ENCODE data around the gene TWNK. TPM values are rescaled to one million over a fixed set of nuclear protein-coding genes. Genes with fewer than 3 reads are reported as not detected.

Gene TWNK
- 5.7 and 16.5 TPM in 2 replicates for total RNA-seq

DNA sequence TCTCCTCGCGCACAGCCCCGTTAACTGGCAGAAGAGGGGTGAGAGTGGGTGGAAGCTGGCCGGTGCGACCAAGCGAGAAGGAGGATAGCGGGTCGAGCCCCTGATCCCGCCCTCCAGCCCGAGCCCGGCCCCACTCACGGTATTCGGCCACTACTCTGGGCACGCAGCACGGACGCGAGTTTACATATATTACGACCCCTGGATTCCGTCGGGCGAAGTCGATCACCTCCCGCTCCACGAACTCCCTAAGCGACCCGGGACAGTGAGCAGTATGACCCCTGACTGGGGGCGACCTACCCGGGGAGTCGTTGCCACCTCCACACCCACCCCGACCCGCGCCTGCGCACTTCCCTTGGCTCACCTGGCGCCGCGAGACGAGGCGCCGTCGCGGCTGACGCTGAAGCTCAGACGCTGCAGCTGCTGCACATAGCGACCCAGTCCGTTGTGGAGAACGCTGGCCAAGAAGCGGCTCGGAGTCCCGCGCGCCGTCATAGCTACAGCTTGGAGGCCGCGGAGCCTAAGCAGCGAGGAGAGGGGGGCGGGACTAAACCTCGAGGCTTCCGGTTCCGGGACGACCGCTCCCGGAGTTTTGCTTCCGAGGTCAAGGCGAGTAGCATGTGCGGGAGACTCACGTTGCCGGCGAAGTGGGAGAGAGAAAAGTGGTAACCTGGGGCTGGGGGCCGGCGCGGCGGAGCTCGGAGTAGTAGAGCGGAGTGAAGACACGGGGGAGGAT, at the start of gene TWNK, which contains the start of gene MRPL43:
TSS of gene TWNK (plus strand) at position 592 of the 733 bp plus-strand sequence. CDS start 668 bp downstream, outside the sequence.
TSS of gene MRPL43 (minus strand) at position 546 of the 733 bp plus-strand sequence. CDS start at position 492, 54 bp downstream.

DNA sequence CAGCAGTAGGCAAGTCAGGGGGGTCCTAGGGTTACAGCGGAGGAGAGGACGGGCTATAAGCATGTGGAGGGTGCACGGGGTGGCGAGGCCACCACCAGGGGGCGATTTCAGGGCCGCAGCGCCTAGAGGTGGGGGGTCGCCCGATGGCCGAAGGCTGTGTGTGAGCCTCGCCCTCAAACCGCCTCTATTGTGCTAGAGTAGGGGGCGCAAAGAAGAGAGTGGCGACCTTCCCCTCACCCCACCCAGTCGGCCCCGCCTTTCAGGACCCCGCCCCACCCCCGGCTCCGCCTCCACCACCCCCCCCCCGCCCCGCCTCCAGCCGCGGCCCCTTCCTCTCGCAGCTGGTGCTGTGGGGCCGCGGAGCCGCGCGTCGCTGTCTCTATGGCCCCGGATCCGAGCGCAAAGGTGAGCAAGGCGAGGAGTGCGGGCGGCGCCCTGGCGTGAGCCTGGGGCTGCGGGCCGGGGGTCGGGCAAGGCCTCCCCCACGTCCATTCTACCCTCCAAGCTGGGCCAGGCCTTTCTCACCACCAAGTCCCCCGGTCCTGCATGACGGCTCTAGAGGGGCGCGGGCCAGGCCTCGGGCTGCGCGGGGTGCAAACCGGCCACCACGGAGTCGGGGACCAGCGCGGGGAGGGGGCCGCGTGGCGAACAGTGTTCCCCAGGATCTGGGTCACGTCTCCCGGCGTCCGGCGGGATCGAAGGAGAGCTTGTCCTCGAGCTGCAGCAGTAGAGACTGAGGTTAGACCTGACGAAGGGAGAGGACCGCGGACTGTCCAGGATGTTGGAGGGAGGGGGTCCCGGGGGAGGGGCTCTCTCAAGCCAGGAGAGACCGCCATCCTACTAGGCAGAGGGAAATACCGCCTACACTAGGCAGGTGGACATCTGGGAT, 17.9 kb upstream of the TWNK start, which contains the start of gene SEMA4G:
TSS of gene SEMA4G (plus strand) at position 318 of the 889 bp plus-strand sequence. CDS start 3,409 bp downstream, outside the sequence.

DNA sequence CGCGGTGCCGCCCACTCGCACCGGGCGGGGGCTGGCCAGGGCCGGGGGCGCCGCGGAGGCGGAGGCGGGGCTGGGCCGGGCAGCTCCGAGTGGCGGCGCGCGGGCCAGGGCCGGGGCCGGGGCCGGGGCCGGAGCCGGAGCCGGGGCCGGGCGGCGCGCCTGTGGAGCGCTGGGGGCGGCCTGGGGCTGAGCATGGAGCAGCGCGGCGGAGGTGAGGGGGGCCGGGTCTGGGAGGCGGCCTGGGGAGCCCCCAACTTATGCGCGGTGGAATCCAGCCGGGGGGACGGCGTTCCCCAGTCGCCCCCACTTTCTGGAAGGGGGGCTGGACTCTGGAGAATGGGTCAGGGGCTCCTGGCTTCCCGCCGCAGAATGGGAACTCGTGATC, 12.4 kb downstream of the TWNK start, which contains the start of gene LZTS2:
TSS of gene LZTS2 (plus strand) at position 67 of the 385 bp plus-strand sequence. CDS start 2,731 bp downstream, outside the sequence.

DNA sequence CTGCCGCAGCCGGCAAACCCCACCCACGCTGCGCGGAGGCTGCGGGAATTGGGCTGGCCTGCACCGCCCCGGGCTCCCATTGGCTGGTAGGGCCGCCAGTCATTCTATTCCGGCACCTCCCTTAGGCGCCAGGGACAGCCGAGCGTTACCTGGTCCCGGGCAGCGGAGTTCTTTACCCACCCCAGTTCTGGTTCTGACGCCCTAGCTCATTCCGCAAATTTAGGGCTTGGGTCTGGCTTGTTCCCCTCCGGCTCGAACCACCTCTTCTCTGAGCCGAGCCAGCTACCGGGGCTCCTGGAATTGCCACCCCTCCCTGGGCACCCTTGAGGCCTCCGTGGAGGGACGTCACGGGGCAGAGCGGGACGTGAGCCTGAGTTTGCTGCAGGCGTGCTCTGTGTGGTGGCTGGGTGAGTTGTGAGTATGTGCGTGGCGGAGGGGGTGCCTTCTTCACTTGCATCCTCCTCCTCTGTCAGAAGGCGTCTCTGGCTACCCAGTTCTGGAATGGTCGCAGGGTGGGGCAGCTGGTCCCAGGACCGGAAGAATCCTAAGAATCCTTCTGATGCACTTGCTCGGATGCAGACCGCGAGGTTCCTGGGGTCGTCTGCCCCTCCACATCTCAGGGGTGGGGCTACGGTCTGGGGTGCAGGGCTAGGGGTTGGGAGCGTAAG, 43.9 kb downstream of the TWNK start, which contains the start of the genes PDZD7 and SFXN3:
TSS of gene PDZD7 (minus strand) at position 2 of the 668 bp plus-strand sequence. CDS start 910 bp downstream, outside the sequence.
TSS of gene SFXN3 (plus strand) at position 107 of the 668 bp plus-strand sequence. CDS start 3,461 bp downstream, outside the sequence.

Other genes with a start within 250 kb of the TWNK start
- gene PAX2, start 242.0 kb upstream of the TWNK start, total RNA-seq: not detected in 2 replicates
- 8.6 and 13.9 TPM in 2 replicates for gene SLF2, start 74.6 kb upstream of the TWNK start, total RNA-seq
- 1.4 and 2.3 TPM in 2 replicates for gene SEMA4G, start 18.0 kb upstream of the TWNK start, total RNA-seq
- gene MRPL43, start within 50 bp of the TWNK start, total RNA-seq: 81.3 and 95.6 TPM in 2 replicates
- gene LZTS2, start 12.3 kb downstream of the TWNK start, total RNA-seq: 103 and 114 TPM in 2 replicates
- gene PDZD7, start 43.6 kb downstream of the TWNK start, total RNA-seq: 0.35 and 1.4 TPM in 2 replicates
- gene SFXN3, start 43.7 kb downstream of the TWNK start, total RNA-seq: 54.8 and 58.3 TPM in 2 replicates
- 16.7 and 24.3 TPM in 2 replicates for gene KAZALD1, start 74.4 kb downstream of the TWNK start, total RNA-seq
- gene TLX1, start 143.8 kb downstream of the TWNK start, total RNA-seq: not detected in 2 replicates
- under 0.01 TPM in 1 of 2 replicates, not detected in the other for gene LBX1, start 241.9 kb downstream of the TWNK start, total RNA-seq